Gastrocnemius medialis (tissue), 4 donors: ENCODE results near the gene ERCC2.

Source experiments
- CTCF ChIP-seq, 5 experiments: fragments of 450-650 bp in 3 of 5; fragments of 200-600 bp in 2 of 5; sonication (generic) in 2 of 5; IDR thresholded peaks in 4 of 5; conservative IDR thresholded peaks in 1 of 5; 1 replicate in 4 of 5; 2 replicates in 1 of 5; pipeline ENCODE4 v1.5.1; 2016 to 2019; ENCODE audit warnings: antibody characterized with exemption in 5 of 5, mild to moderate bottlenecking in 3 of 5, moderate library complexity in 3 of 5
- POLR2A ChIP-seq, 2 donors: fragments of 450-650 bp; IDR thresholded peaks; one replicate each; pipeline ENCODE4 v1.6.1; 2017; ENCODE audit warnings: antibody characterized with exemption in 2 of 2, mild to moderate bottlenecking in 2 of 2, moderate library complexity in 2 of 2

GRCh38 chr19:45361608-45362007, 8.8 kb downstream of the ERCC2 start:
- TF ChIP-seq CTCF (IDR thresholded peaks at IDR 0.05 in 4 of 5, conservative IDR thresholded peaks at IDR 0.05 in 1 of 5) = no peak
- no peak for TF ChIP-seq POLR2A (IDR thresholded peaks at IDR 0.05)
